Vagina (tissue), 2 donors: Measurements from ENCODE around the gene LYSMD3. TPM values are rescaled to one million over a fixed set of nuclear protein-coding genes. Genes with fewer than 3 reads are reported as not detected.
A peak's percentile ranks its signal among the peaks of the same experiment; 100 is the strongest.

Experiments used
- DNase-seq, 2 donors: peaks; one replicate each; pipeline ENCODE4 v3.0.0-alpha.2; 2017; ENCODE audit errors: extremely low spot score in 2 of 2
- H3K27ac ChIP-seq: fragments of 200-600 bp; sonication (generic); one replicate; pipeline ENCODE4 v1.5.1; 2019
- H3K27me3 ChIP-seq: fragments of 200-600 bp; sonication (generic); one replicate; pipeline ENCODE4 v1.5.1; 2019
- H3K36me3 ChIP-seq, 2 donors: fragments of 200-600 bp; sonication (generic); one replicate each; pipeline ENCODE4 v1.5.1; 2017 to 2019
- H3K4me1 ChIP-seq: fragments of 200-600 bp; sonication (generic); one replicate; pipeline ENCODE4 v1.5.1; 2019
- H3K4me3 ChIP-seq, 2 donors: fragments of 200-600 bp; sonication (generic); 1 replicate in 1 of 2; 2 replicates in 1 of 2; pipeline ENCODE4 v1.5.1; 2016 to 2019
- H3K9me3 ChIP-seq: fragments of 200-600 bp; sonication (generic); one replicate; pipeline ENCODE4 v1.5.1; 2019
- CTCF ChIP-seq, 3 experiments: fragments of 450-650 bp in 2 of 3; fragments of 200-600 bp in 1 of 3; sonication (generic) in 1 of 3; IDR thresholded peaks; one replicate each; pipeline ENCODE4 v1.5.1; 2017 to 2019; ENCODE audit warnings: antibody characterized with exemption in 3 of 3, mild to moderate bottlenecking in 2 of 3, moderate library complexity in 2 of 3
- POLR2A ChIP-seq, 2 donors: fragments of 450-650 bp; IDR thresholded peaks; one replicate each; pipeline ENCODE4 v1.6.1; 2017; ENCODE audit warnings: antibody characterized with exemption in 2 of 2, mild to moderate bottlenecking in 2 of 2, moderate library complexity in 2 of 2
- POLR2AphosphoS5 ChIP-seq, 2 donors: sonication (generic); formaldehyde crosslinking; IDR thresholded peaks; one replicate each; pipeline ENCODE4 v1.9.0; 2017; ENCODE audit warnings: antibody characterized with exemption in 2 of 2, mild to moderate bottlenecking in 2 of 2, low read depth in 1 of 2; ENCODE audit not compliant: insufficient read depth in 1 of 2
- intact Hi-C: fragments of 100-400 bp; cut with DNase I; formaldehyde crosslinking; loops from one replicate; pipeline ENCODE4 v1.15.1; 2023
- total RNA-seq: library from RNA; depleted of rRNA; stranded (reverse); fragments of >200 nt; gene quantifications from one replicate; pipeline ENCODE4 v1.2.3, GENCODE V29; 2016

LYSMD3 gene
- total RNA-seq, 1 donor from 2014 or later, result 15.5 TPM

GRCh38 chr5:90474235-90475107 lies 54.9 kb downstream of the LYSMD3 start, which contains the start of the genes MBLAC2 and POLR3G:
TSS of gene MBLAC2 (minus strand) at chr5:90474771. CDS start at chr5:90474292, 479 bp downstream.
TSS of gene POLR3G (plus strand) at chr5:90474864. CDS start at chr5:90485568, 10,704 bp downstream.
- DNase-seq, result peak in 1 of 2 donors; percentile 92
- Histone ChIP-seq H3K9me3 (no peaks in the 10 kb centered on the region), H3K4me1 (peaks cover 19% of the 10 kb centered on the region), H3K27me3 (no peaks in the 10 kb centered on the region), H3K27ac (peak within 1 kb of the TSS; percentile 80), H3K4me3 (peak within 1 kb of the TSS; percentile 72 to 97), H3K36me3 (no peaks in the 10 kb centered on the region)
- TF ChIP-seq CTCF (IDR thresholded peaks at IDR 0.05) (peak in 2 of 3 experiments; percentile 11 to 49), POLR2AphosphoS5 (IDR thresholded peaks at IDR 0.05; ENCODE audit: insufficient read depth in 1 of 2, low read depth in 1 of 2) (peak; percentile 83 to 95), POLR2A (IDR thresholded peaks at IDR 0.05) (peak in 1 of 2 donors; percentile 68)
- intact Hi-C loops, result loop anchor here (5.0 kb wide), 1 partner anchor 58 kb away; no protein-coding TSS in a partner anchor

GRCh38 chr5:90473396-90474234 lies 55.8 kb downstream of the LYSMD3 start:
- Histone ChIP-seq H3K27ac (peak overlapping the region; percentile 80), H3K27me3 (no peaks in the 10 kb centered on the region), H3K36me3 (no peaks in the 10 kb centered on the region), H3K9me3 (no peaks in the 10 kb centered on the region), H3K4me3 (peak overlapping the region; percentile 72 to 97), H3K4me1 (peaks cover 19% of the 10 kb centered on the region)
- DNase-seq, result no peak
- no peak for TF ChIP-seq POLR2AphosphoS5 (IDR thresholded peaks at IDR 0.05; ENCODE audit: insufficient read depth in 1 of 2, low read depth in 1 of 2)
- no peak for TF ChIP-seq CTCF (IDR thresholded peaks at IDR 0.05)
- TF ChIP-seq POLR2A (IDR thresholded peaks at IDR 0.05), result no peak
- intact Hi-C loops, result loop anchor here (5.0 kb wide), 1 partner anchor 59 kb away; no protein-coding TSS in a partner anchor

GRCh38 chr5:90472783-90473395 lies 56.5 kb downstream of the LYSMD3 start:
- H3K27me3 ChIP-seq, result no peaks in the 10 kb centered on the region
- intact Hi-C loops, result loop anchor here (5.0 kb wide), 1 partner anchor 59 kb away; no protein-coding TSS in a partner anchor
- H3K4me1 ChIP-seq, result peaks cover 19% of the 10 kb centered on the region
- H3K4me3 ChIP-seq, result peak overlapping the region; percentile 72 to 97
- H3K36me3 ChIP-seq, result no peaks in the 10 kb centered on the region
- DNase-seq, result no peak
- H3K9me3 ChIP-seq, result no peaks in the 10 kb centered on the region
- no peak overlapping the region for H3K27ac ChIP-seq
- TF ChIP-seq CTCF (IDR thresholded peaks at IDR 0.05) (no peak), POLR2AphosphoS5 (IDR thresholded peaks at IDR 0.05; ENCODE audit: insufficient read depth in 1 of 2, low read depth in 1 of 2) (no peak), POLR2A (IDR thresholded peaks at IDR 0.05) (no peak)

Other genes starting within 250 kb of the LYSMD3 start
- gene CETN3, start 119.8 kb downstream of the LYSMD3 start, total RNA-seq, result 11.0 TPM
- gene MBLAC2, start 54.8 kb downstream of the LYSMD3 start, total RNA-seq, result 8.8 TPM
- gene POLR3G, start 54.7 kb downstream of the LYSMD3 start, total RNA-seq, result 5.4 TPM
- 10.6 TPM for gene ADGRV1, start 29.2 kb upstream of the LYSMD3 start, total RNA-seq